ENCODE results near the gene PCNX4.

PCNX4 gene

GRCh38 chr14:60215127-60215444, 123.4 kb downstream of the PCNX4 start:
- TF ChIP-seq EZH2phosphoT487 (IDR thresholded peaks at IDR 0.05; ENCODE audit: low read length) (no peak), EZH2 (optimal IDR thresholded peaks at IDR 0.05; ENCODE audit: low read depth, low read length) (no peak)
- TF ChIP-seq, protein P1, sequence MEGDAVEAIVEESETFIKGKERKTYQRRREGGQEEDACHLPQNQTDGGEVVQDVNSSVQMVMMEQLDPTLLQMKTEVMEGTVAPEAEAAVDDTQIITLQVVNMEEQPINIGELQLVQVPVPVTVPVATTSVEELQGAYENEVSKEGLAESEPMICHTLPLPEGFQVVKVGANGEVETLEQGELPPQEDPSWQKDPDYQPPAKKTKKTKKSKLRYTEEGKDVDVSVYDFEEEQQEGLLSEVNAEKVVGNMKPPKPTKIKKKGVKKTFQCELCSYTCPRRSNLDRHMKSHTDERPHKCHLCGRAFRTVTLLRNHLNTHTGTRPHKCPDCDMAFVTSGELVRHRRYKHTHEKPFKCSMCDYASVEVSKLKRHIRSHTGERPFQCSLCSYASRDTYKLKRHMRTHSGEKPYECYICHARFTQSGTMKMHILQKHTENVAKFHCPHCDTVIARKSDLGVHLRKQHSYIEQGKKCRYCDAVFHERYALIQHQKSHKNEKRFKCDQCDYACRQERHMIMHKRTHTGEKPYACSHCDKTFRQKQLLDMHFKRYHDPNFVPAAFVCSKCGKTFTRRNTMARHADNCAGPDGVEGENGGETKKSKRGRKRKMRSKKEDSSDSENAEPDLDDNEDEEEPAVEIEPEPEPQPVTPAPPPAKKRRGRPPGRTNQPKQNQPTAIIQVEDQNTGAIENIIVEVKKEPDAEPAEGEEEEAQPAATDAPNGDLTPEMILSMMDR (IDR thresholded peaks at IDR 0.05; ENCODE audit: low read length) = no peak
- Histone ChIP-seq H3K4me2 (ENCODE audit: low read depth, low read length) (no peak overlapping the region), H3K9me3 (replicated peaks; ENCODE audit: insufficient read depth, low read length) (no peaks in the 10 kb centered on the region), H3F3A (ENCODE audit: insufficient read depth, low read length) (no peaks in the 10 kb centered on the region), H3K36me3 (replicated peaks; ENCODE audit: insufficient read depth, low read length) (no peaks in the 10 kb centered on the region), H3K79me2 (ENCODE audit: low read length) (no peaks in the 10 kb centered on the region), H4K20me1 (ENCODE audit: insufficient read depth, low read length) (no peaks in the 10 kb centered on the region), H3K27ac (ENCODE audit: low read length) (no peak overlapping the region), H3K9me2 (replicated peaks; ENCODE audit: insufficient read depth, low read length) (no peaks in the 10 kb centered on the region), H3K4me3 (ENCODE audit: low read length) (no peak overlapping the region), H3K27me3 (replicated peaks; ENCODE audit: insufficient read depth, low read length) (no peaks in the 10 kb centered on the region), H2AFZ (ENCODE audit: low read length) (no peak overlapping the region), H3K4me1 (ENCODE audit: low read length) (no peaks in the 10 kb centered on the region), H3K9ac (ENCODE audit: low read length) (no peak overlapping the region)
- DNase-seq = no peak

DNA sequence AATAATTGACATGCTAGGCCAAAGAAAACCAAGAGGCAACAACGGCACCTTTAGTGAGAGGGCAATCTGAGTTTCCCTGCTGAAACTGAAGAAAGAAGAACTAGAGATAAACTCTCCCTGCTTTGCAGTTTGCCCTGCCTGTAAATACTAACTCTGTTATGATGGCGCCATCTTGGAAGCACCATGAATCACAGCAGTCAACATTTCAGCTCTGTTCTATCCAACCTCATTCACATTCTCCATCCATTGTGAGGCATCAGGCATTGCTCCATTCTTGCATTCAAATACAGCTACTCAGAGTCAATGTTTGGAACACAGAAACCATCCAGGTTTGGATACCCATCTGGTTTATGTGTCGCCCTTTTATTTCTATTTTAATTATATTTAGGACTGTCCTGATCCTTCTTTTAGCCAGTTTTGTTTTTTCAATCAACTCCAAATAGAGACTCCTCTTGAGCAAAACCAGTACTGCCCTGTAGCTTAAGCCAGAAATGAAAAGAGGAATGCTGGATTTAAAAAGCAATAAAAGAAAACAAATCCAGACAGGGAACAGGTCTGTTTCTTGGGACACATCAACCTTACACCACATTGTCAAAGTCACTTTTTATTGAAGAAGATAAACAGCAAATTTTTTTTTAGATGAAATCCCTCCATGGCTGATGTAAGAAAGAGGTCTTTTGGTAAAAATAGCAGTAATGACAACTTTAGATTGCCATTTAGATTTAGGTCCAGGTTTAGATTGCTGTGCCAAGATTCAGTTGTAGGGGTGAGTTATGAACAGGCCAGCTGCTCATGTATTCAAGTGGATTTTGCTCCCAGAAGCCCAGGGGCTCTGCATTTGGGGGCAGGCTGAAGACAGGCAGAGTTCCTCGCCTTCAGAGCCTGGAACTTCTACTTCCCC, 124.0 kb downstream of the PCNX4 start:
- Histone ChIP-seq H3K9me3 (replicated peaks; ENCODE audit: insufficient read depth, low read length) (no peaks in the 10 kb centered on the region), H3F3A (ENCODE audit: insufficient read depth, low read length) (no peaks in the 10 kb centered on the region), H4K20me1 (ENCODE audit: insufficient read depth, low read length) (no peaks in the 10 kb centered on the region), H3K4me1 (ENCODE audit: low read length) (no peaks in the 10 kb centered on the region), H3K36me3 (replicated peaks; ENCODE audit: insufficient read depth, low read length) (no peaks in the 10 kb centered on the region), H3K27ac (ENCODE audit: low read length) (no peak overlapping the region), H3K79me2 (ENCODE audit: low read length) (no peaks in the 10 kb centered on the region), H3K9me2 (replicated peaks; ENCODE audit: insufficient read depth, low read length) (no peaks in the 10 kb centered on the region), H3K9ac (ENCODE audit: low read length) (no peak overlapping the region), H2AFZ (ENCODE audit: low read length) (no peak overlapping the region), H3K4me3 (ENCODE audit: low read length) (no peak overlapping the region), H3K27me3 (replicated peaks; ENCODE audit: insufficient read depth, low read length) (no peaks in the 10 kb centered on the region), H3K4me2 (ENCODE audit: low read depth, low read length) (no peak overlapping the region)
- DNase-seq = no peak
- TF ChIP-seq EZH2 (optimal IDR thresholded peaks at IDR 0.05; ENCODE audit: low read depth, low read length) (no peak), EZH2phosphoT487 (IDR thresholded peaks at IDR 0.05; ENCODE audit: low read length) (no peak)
- TF ChIP-seq, protein P1 (IDR thresholded peaks at IDR 0.05; ENCODE audit: low read length) = no peak

- Histone ChIP-seq H3K4me3 (ENCODE audit: low read length) (no peak overlapping the region), H4K20me1 (ENCODE audit: insufficient read depth, low read length) (no peaks in the 10 kb centered on the region), H3K27me3 (replicated peaks; ENCODE audit: insufficient read depth, low read length) (no peaks in the 10 kb centered on the region), H3K4me2 (ENCODE audit: low read depth, low read length) (no peak overlapping the region), H3K9ac (ENCODE audit: low read length) (no peak overlapping the region), H3K79me2 (ENCODE audit: low read length) (no peaks in the 10 kb centered on the region), H2AFZ (ENCODE audit: low read length) (no peak overlapping the region), H3K9me2 (replicated peaks; ENCODE audit: insufficient read depth, low read length) (no peaks in the 10 kb centered on the region), H3K27ac (ENCODE audit: low read length) (no peak overlapping the region), H3F3A (ENCODE audit: insufficient read depth, low read length) (no peaks in the 10 kb centered on the region), H3K9me3 (replicated peaks; ENCODE audit: insufficient read depth, low read length) (no peaks in the 10 kb centered on the region), H3K4me1 (ENCODE audit: low read length) (no peaks in the 10 kb centered on the region), H3K36me3 (replicated peaks; ENCODE audit: insufficient read depth, low read length) (no peaks in the 10 kb centered on the region)
- TF ChIP-seq, protein P1 (IDR thresholded peaks at IDR 0.05; ENCODE audit: low read length) = no peak
- TF ChIP-seq EZH2phosphoT487 (IDR thresholded peaks at IDR 0.05; ENCODE audit: low read length) (no peak), EZH2 (optimal IDR thresholded peaks at IDR 0.05; ENCODE audit: low read depth, low read length) (no peak)
- DNase-seq = no peak
Observed at GRCh38 chr14:60217713-60218112, 126.0 kb downstream of the PCNX4 start.
